IMR-90 (cell line): ENCODE measurements around the gene PMIS2.

Experiments used
- BHLHE40 ChIP-seq: fragments of 150-350 bp; IDR thresholded peaks from 2 replicates; pipeline ENCODE4 v1.6.1; 2016; ENCODE audit warnings: mild to moderate bottlenecking, low read depth, low read length
- CEBPB ChIP-seq: IDR thresholded peaks from 2 replicates; pipeline ENCODE4 v1.6.1; 2012; ENCODE audit warnings: low read depth, low read length, improper control_type of control experiment
- CTCF ChIP-seq: conservative IDR thresholded peaks from 2 replicates; pipeline ENCODE4 v1.5.1; 2012; ENCODE audit warnings: mild to moderate bottlenecking, low read depth, low read length, improper control_type of control experiment
- ELK1 ChIP-seq: fragments of 150-350 bp; IDR thresholded peaks from 2 replicates; pipeline ENCODE4 v1.6.1; 2016; ENCODE audit warnings: low read depth, mild to moderate bottlenecking, low read length, moderate library complexity, borderline replicate concordance
- MAZ ChIP-seq: IDR thresholded peaks from 2 replicates; pipeline ENCODE4 v1.6.1; 2012; ENCODE audit warnings: low read depth, mild to moderate bottlenecking, low read length, improper control_type of control experiment, moderate library complexity, borderline replicate concordance
- POLR2A ChIP-seq: IDR thresholded peaks from 2 replicates; pipeline ENCODE4 v1.6.1; 2012; ENCODE audit warnings: mild to moderate bottlenecking, low read depth, low read length
- RAD21 ChIP-seq: IDR thresholded peaks from 2 replicates; pipeline ENCODE4 v1.6.1; 2012; ENCODE audit warnings: low read length, improper control_type of control experiment
- RCOR1 ChIP-seq: IDR thresholded peaks from 2 replicates; pipeline ENCODE4 v1.6.1; 2012; ENCODE audit warnings: mild to moderate bottlenecking, low read length, improper control_type of control experiment; ENCODE audit not compliant: insufficient replicate concordance
- RFX5 ChIP-seq: IDR thresholded peaks from 2 replicates; pipeline ENCODE4 v1.8.0; 2012; ENCODE audit warnings: low read depth, mild to moderate bottlenecking, low read length, moderate library complexity

- TF ChIP-seq ELK1 (no peak), CTCF (no peak), BHLHE40 (no peak), POLR2A (no peak), RAD21 (no peak), MAZ (no peak), RFX5 (no peak), RCOR1 (no peak), CEBPB (no peak)
Observed at GRCh38 chr19:35569281-35569781, 16.6 kb upstream of the PMIS2 start.
